NCI-H146 (cell line): Measurements from ENCODE around the gene SPSB1.

ENCODE experiments used
- DNase-seq: peaks from one replicate; lab custom pipeline; 2025; lab: John Stamatoyannopoulos, UW

Gene SPSB1

GRCh38 chr1:9319789-9320519 is 27.3 kb downstream of the SPSB1 start:
- DNase-seq, result no peak

GRCh38 chr1:9320520-9321479 is 28.1 kb downstream of the SPSB1 start:
- DNase-seq, result no peak

DNA sequence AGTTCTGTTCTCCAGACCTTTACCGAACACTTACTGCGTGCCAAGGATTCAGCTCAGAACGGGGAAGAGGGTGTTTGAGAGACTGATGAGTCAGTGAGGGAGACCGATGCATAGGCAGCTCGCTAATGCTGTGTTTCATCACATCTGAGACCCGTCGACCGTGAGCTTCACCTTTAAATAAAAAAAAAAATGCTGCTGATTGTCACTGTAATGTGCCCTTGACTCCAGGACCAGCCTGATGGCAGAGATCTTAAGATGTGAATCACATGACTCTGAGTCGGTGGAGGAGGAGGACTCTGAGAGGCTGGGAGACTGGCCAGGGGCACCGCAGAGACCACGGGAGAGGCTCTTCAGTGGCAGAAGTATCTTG is 28.8 kb downstream of the SPSB1 start:
- no peak for DNase-seq

GRCh38 chr1:9321986-9322660 is 29.4 kb downstream of the SPSB1 start:
- no peak for DNase-seq

- no peak for DNase-seq
Observed at GRCh38 chr1:9322661-9323244, 30.1 kb downstream of the SPSB1 start.

- no peak for DNase-seq
Observed at GRCh38 chr1:9324246-9325096, 31.8 kb downstream of the SPSB1 start.

- no peak for DNase-seq
Observed at GRCh38 chr1:9326596-9326995, 33.9 kb downstream of the SPSB1 start.

GRCh38 chr1:9328201-9328600 is 35.5 kb downstream of the SPSB1 start:
- DNase-seq, result no peak

DNA sequence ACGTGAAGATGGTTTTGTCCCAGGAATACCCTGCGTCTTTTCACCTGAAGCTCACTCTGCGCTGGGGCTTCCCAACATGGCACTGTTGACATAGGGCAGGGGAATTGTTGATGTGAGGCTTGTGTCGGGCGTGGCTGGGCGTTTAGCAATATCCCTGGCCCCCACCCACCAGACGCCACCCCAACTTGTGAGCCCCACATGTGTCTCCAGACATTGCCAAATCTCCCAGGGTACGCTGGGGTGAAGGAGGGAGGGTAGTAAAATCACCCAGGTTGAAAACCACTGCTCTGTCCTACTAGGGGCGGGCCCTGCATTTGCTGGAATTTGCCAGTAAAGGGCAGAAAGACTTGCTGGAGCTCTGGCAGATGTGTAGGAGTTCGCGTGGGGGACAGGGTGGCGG is 36.0 kb downstream of the SPSB1 start:
- DNase-seq, result no peak

- no peak for DNase-seq
Observed at GRCh38 chr1:9331016-9331415, 38.3 kb downstream of the SPSB1 start.

- DNase-seq, result no peak
Observed at GRCh38 chr1:9331558-9332346, 39.1 kb downstream of the SPSB1 start.

DNA sequence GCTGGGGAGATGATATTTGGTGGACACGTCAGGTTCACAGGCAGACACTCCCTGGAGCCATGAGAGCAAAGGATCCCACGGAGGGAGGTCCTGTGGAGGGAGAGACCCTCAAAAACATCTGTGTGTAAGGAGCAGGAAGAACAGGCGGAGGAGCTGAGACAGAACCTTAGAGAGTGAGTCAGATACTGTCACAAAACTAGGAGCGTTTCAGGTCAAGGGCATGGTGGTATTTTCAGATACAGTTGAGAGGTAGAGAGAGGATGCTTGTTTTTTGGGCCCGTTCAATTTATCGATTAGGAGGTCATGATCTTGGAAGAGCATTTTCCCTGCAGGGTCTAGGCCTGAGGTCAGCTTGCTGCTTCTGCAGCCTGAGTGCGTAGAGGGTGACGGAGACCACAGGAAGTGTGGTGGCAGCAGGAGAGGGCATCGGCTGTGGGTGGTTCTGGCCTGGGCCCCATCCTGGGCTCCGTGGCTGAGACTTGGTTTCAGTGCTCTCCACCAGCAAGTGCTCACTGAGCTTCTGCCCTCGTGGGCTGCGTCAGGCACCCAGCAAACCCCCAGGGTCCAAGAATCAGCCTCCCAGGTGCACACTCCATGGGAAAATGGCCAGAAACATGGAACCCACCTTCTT is 39.9 kb downstream of the SPSB1 start:
- DNase-seq, result no peak

- no peak for DNase-seq
Observed at GRCh38 chr1:9338397-9339246, 45.9 kb downstream of the SPSB1 start.

- DNase-seq, result no peak
Observed at GRCh38 chr1:9340172-9340854, 47.6 kb downstream of the SPSB1 start.

- DNase-seq, result no peak
Observed at GRCh38 chr1:9340864-9341263, 48.2 kb downstream of the SPSB1 start.

GRCh38 chr1:9341301-9341845 is 48.7 kb downstream of the SPSB1 start:
- no peak for DNase-seq

DNA sequence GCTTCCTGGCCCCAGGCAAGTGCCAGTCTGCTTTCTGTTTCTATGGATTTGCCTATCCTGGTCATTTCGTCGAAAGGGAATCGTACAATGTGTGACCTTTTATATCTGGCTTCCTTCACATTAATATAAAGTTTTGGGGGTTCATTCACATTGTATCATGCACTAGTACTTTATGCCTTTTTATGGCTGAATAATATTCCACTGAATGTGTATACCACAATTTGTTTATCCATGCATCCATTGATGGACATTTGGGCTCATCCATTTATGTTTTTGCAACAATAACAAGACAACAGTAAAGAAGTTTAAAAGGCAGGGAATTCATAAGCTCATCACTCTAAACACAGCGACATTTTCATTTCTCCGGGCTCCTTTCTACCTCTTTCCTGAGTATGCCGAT is 50.6 kb downstream of the SPSB1 start:
- DNase-seq, result no peak
